ENCODE measurements around the gene KIAA1217. TPM values are rescaled to one million over a fixed set of nuclear protein-coding genes. Genes with fewer than 3 reads are reported as not detected.

The KIAA1217 gene
- total RNA-seq, 1 experiment from 2014 or later, result 5.2 TPM

GRCh38 chr10:24370877-24371276 is 161.9 kb downstream of the KIAA1217 start:
- DNase-seq (ENCODE audit: low read depth), result no peak

- DNase-seq (ENCODE audit: low read depth), result no peak
These were observed 162.5 kb downstream of the KIAA1217 start for GRCh38 chr10:24371396-24371795.

GRCh38 chr10:24374134-24374915 is 165.4 kb downstream of the KIAA1217 start:
- no peak for DNase-seq (ENCODE audit: low read depth)

- DNase-seq (ENCODE audit: low read depth), result no peak
These were observed 166.6 kb downstream of the KIAA1217 start for GRCh38 chr10:24375510-24375909.

- DNase-seq (ENCODE audit: low read depth), result no peak
These were observed 167.8 kb downstream of the KIAA1217 start for GRCh38 chr10:24376731-24377130.

GRCh38 chr10:24378126-24378920 is 169.4 kb downstream of the KIAA1217 start:
- DNase-seq (ENCODE audit: low read depth), result no peak

GRCh38 chr10:24381235-24382010 is 172.5 kb downstream of the KIAA1217 start:
- DNase-seq (ENCODE audit: low read depth), result no peak

- DNase-seq (ENCODE audit: low read depth), result no peak
These were observed 173.1 kb downstream of the KIAA1217 start for GRCh38 chr10:24382045-24382444.

GRCh38 chr10:24382596-24382978 is 173.6 kb downstream of the KIAA1217 start:
- no peak for DNase-seq (ENCODE audit: low read depth)

- DNase-seq (ENCODE audit: low read depth), result no peak
These were observed 174.2 kb downstream of the KIAA1217 start for GRCh38 chr10:24382979-24383663.

- peak; percentile 98 for DNase-seq (ENCODE audit: low read depth)
These were observed 174.8 kb downstream of the KIAA1217 start for GRCh38 chr10:24383681-24384106.

GRCh38 chr10:24384954-24385353 is 176.0 kb downstream of the KIAA1217 start:
- DNase-seq (ENCODE audit: low read depth), result no peak

- DNase-seq (ENCODE audit: low read depth), result peak; percentile 80
These were observed 176.8 kb downstream of the KIAA1217 start for GRCh38 chr10:24385776-24386175.

GRCh38 chr10:24390146-24390700 is 181.3 kb downstream of the KIAA1217 start:
- DNase-seq (ENCODE audit: low read depth), result no peak

GRCh38 chr10:24390746-24391145 is 181.8 kb downstream of the KIAA1217 start:
- DNase-seq (ENCODE audit: low read depth), result peak; percentile 17

- DNase-seq (ENCODE audit: low read depth), result no peak
These were observed 184.3 kb downstream of the KIAA1217 start for GRCh38 chr10:24393201-24393600.

GRCh38 chr10:24394461-24395190 is 185.7 kb downstream of the KIAA1217 start:
- DNase-seq (ENCODE audit: low read depth), result no peak

- no peak for DNase-seq (ENCODE audit: low read depth)
These were observed 187.5 kb downstream of the KIAA1217 start for GRCh38 chr10:24396396-24396795.

- DNase-seq (ENCODE audit: low read depth), result no peak
These were observed 188.7 kb downstream of the KIAA1217 start for GRCh38 chr10:24397662-24398061.

GRCh38 chr10:24404567-24404966 is 195.6 kb downstream of the KIAA1217 start:
- DNase-seq (ENCODE audit: low read depth), result no peak
